GM12878 (cell line): ENCODE measurements around the gene COL1A1. TPM values are rescaled to one million over a fixed set of nuclear protein-coding genes. Genes with fewer than 3 reads are reported as not detected.

Experiments
- CEBPB ChIP-seq, 2 experiments: fragments of 150-350 bp in 1 of 2; IDR thresholded peaks; 2 replicates each; pipeline ENCODE4 v1.6.1; 2012 to 2014; ENCODE audit warnings: low read depth in 2 of 2, low read length in 2 of 2, borderline replicate concordance in 1 of 2, inconsistent platforms in 1 of 2
- CEBPZ ChIP-seq: fragments of 150-350 bp; IDR thresholded peaks from 2 replicates; pipeline ENCODE4 v1.6.1; 2016; ENCODE audit warnings: low read depth, low read length
- E2F8 ChIP-seq: fragments of 450-650 bp; IDR thresholded peaks from 2 replicates; pipeline ENCODE4 v1.6.1; 2018; ENCODE audit warnings: mild to moderate bottlenecking, low read depth, moderate library complexity; ENCODE audit not compliant: partially characterized antibody
- EZH2 ChIP-seq: IDR thresholded peaks from 2 replicates; pipeline ENCODE4 v1.6.1; 2012; ENCODE audit warnings: low read depth, mild to moderate bottlenecking, control low read depth, inconsistent platforms, low read length, borderline replicate concordance; ENCODE audit not compliant: control insufficient read depth
- IRF5 ChIP-seq: fragments of 450-650 bp; IDR thresholded peaks from 2 replicates; pipeline ENCODE4 v1.6.1; 2017; ENCODE audit warnings: borderline replicate concordance
- JUND ChIP-seq: IDR thresholded peaks from 2 replicates; pipeline ENCODE4 v1.6.1; 2012; ENCODE audit warnings: low read depth, mild to moderate bottlenecking, low read length, improper control_type of control experiment, moderate library complexity
- polyA plus RNA-seq, 11 experiments: library from polyadenylated mRNA; depleted of rRNA in 4 of 11; unstranded in 6 of 11; stranded (reverse) in 5 of 11; fragments of >200 nt; fragmentation: Nextera tagmentation in 4 of 11; fragmentation: Illumina TruSeq in 1 of 11; extraction: Ambion mirVana in 4 of 11; extraction: Trizol in 1 of 11; gene quantifications; 1 replicate in 1 of 11; 2 replicates in 10 of 11; pipeline versions ENCODE4 v1.2.1 to v1.2.3, GENCODE V29; 2011 to 2016; ENCODE audit warnings: inconsistent platforms in 2 of 11, missing spikeins in 2 of 11, low read depth in 1 of 11
- total RNA-seq, 4 experiments: library from RNA; depleted of rRNA in 3 of 4; stranded (reverse); fragments of >200 nt in 3 of 4; fragmentation: Illumina TruSeq in 1 of 4; extraction: Trizol in 1 of 4; gene quantifications; 2 replicates each; pipeline versions ENCODE4 v1.2.1 to v1.2.3, GENCODE V29; 2013 to 2021

COL1A1 gene
- total and polyA plus RNA-seq, 10 of the 15 experiments (the other 5 are each of a cell fraction or from before 2014, with no cell fraction given) = 0.18 to 7.7 (median 2.3) TPM

GRCh38 chr17:50196036-50196435 lies 5.4 kb downstream of the COL1A1 start (continued):
- no peak for TF ChIP-seq E2F8
- TF ChIP-seq JUND = no peak
- TF ChIP-seq EZH2 = no peak
- TF ChIP-seq CEBPB (IDR thresholded peaks at IDR 0.05; ENCODE audit: borderline replicate concordance in 1 of 2, low read depth in 2 of 2, low read length in 2 of 2) = no peak
- no peak for TF ChIP-seq CEBPZ
- TF ChIP-seq IRF5 = no peak
